HG03521 (cell line): Measurements from ENCODE around the gene MYL6.
"Not testable (repeated sequence)": the region's sequence is repeated elsewhere in the genome, so short reads cannot be mapped to it uniquely, and the experiment has no call there.

ENCODE experiments used
- ATAC-seq: cut with Tn5 transposase; IDR thresholded peaks from one replicate; pipeline ENCODE4 v1.9.1; 2021; ENCODE audit warnings: mild to moderate bottlenecking, moderate library complexity; ENCODE audit not compliant: unreplicated experiment

MYL6 gene

DNA sequence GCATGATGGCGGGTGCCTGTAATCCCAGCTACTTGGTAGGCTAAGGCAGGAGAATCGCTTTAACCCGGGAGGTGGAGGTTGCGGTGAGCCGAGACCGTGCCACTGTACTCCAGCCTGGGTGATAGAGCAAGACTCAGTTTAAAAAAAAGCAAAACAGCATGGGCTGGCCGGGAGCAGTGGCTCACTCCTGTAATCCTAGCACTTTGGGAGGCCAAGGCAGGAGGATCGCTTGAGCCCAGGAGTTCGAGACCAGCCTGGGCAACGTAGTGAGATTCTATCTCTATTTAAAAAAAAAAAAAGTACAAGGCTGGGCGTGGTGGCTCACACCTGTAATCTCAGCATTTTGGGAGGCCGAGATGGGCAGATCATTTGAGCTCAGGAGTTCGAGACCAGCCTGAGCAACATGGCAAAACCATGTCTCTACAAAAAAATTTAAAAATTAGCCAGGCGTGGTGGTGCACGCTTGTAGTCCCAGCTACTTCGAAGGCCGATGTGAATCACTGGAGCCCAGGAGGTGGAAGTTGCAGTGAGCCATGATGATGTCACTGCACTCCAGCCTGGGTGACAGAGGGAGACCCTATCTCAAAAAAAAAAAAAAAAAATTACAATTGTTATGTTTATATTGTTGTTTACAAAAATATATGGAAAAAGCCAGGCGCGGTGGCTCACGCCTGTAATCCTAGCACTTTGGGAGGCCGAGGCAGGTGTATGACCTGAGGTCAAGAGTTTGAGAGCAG, 1.5 kb upstream of the MYL6 start:
- not testable (repeated sequence) for ATAC-seq

DNA sequence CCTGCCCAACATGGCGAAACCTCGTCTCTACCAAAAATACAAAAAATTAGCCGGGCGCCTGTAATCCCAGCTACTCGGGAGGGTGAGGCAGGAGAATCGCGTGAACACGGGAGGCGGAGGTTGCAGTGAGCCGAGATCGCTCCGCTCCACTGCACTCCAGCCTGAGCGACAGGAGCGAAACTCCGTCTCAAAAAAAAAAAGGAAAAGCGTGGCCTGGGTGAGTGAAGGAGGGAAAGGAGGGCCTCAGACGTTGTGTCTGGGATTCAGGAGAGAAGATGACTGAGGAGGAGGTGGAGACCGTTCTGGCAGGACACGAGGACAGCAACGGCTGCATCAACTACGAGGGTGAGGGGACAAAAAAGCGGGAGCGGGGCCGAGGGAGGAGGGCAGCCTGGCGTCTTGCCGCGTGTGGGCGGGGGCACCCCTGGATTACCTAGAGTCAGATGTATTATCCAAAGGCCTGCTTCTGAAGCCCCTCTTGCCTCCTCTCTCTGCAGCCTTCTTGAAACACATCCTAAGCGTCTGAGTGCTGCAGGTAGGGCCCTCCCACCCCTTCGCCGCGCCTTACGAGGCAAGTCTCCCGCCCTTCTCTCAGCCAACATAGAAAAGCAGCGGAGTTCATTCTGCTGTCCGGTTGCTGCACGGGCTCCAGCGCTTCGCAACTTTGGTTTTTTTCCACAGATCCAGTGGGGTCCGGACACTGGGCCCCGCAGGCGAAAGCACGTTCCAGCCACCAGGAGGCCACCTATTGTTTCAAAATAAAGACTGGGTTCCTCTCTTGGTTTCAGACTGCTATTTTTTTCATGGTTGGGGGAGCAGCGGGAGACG, 744 bp upstream of the MYL6 start:
- ATAC-seq = peak; percentile 31

GRCh38 chr12:56158926-56159461, 835 bp downstream of the MYL6 start:
- ATAC-seq = no peak

DNA sequence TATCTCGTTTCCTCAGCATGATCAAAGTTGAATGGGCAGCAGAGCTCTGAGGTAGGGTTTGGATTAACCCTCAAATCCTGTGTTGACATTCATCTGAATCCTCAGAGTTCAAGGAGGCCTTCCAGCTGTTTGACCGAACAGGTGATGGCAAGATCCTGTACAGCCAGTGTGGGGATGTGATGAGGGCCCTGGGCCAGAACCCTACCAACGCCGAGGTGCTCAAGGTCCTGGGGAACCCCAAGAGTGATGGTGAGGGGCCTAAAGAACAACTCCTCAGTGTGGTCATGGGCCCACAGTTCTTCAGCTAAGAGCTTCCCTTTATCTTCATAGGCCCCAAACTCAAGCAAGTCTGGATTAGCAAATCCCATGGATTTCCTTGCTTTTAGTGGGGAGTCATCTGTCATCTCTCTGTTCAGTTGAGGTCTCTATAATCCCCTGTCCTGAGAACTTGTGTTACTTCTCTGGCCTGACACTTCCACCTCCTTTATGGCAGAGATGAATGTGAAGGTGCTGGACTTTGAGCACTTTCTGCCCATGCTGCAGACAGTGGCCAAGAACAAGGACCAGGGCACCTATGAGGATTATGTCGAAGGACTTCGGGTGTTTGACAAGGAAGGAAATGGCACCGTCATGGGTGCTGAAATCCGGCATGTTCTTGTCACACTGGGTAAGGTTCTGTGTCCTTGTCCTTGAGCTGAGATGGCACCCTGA, 1.5 kb downstream of the MYL6 start:
- no peak for ATAC-seq

- ATAC-seq = no peak
These were observed 2.1 kb downstream of the MYL6 start for GRCh38 chr12:56160193-56160763.

DNA sequence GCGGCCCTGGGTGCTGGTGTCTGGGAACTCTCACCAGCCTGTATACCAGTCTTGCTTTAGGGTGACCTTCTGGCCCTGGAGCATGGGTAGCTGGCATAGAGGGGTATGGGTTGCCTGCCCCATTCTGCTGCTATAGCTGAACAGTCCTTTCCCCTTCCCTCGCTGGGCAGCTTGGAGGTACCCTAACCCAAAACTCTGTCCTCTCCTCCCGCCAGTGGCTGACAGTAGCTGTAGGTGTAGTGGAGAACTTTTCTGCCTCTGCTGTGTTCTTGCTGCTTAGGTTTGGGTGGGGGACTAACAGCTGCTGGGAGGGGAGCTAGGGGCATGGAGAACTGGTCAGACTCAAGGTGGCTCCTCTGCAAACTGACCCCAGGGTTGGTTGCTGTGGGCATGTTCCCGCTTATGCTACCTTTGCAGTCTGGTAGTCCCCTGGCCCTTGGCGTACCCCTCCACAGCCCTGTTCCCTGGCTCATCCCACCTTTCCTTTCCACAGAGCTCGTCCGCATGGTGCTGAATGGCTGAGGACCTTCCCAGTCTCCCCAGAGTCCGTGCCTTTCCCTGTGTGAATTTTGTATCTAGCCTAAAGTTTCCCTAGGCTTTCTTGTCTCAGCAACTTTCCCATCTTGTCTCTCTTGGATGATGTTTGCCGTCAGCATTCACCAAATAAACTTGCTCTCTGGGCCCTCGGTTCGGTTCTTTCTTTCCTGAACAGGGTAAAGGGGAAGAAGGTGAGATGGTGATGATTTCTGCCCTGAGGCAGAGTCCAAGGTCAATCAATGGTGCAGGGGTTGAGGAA, 2.9 kb downstream of the MYL6 start:
- ATAC-seq = no peak

- no peak for ATAC-seq
These were observed 3.7 kb downstream of the MYL6 start for GRCh38 chr12:56161690-56162351.

DNA sequence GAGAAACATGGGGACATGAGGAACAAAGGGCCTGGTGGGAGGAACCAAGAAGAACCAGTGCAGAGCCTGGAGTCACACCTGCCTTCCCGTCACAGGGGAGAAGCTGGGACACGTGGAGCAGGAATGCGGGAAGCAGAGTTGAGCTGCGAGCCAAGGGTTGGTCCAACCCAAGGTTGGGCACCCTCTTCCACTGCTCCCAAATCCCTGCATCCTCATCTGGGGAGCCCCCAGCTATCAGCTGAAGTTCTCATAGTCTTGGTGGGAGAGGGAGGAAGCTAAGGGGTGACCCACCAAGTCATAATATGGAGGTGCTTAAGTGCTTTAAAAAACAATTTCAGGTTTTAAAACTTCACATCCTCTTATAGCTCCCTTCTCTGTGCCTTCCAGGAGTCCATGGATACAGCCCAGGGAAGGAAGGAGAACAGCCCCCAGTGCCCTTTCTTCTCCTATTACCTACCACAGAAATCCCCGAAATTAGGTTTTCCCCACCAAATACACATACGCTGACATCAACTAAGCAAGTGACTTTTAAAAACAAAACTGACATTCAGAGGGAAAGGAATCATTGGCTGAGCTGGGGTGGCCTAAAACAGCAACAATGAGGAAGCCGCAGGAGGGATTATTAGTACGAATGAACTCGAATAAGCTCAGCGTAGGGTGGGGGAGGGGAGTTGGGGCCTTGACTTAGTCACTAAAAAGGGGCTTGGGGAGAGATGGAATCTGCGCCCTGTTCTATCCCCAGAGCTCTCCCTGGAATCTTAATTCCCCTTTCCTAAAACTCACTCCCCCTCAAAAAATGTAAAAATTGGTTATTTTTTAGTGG, 4.5 kb downstream of the MYL6 start:
- ATAC-seq = no peak

GRCh38 chr12:56163533-56164344, 5.6 kb downstream of the MYL6 start:
- no peak for ATAC-seq

GRCh38 chr12:56164345-56164729, 6.2 kb downstream of the MYL6 start:
- ATAC-seq = no peak

DNA sequence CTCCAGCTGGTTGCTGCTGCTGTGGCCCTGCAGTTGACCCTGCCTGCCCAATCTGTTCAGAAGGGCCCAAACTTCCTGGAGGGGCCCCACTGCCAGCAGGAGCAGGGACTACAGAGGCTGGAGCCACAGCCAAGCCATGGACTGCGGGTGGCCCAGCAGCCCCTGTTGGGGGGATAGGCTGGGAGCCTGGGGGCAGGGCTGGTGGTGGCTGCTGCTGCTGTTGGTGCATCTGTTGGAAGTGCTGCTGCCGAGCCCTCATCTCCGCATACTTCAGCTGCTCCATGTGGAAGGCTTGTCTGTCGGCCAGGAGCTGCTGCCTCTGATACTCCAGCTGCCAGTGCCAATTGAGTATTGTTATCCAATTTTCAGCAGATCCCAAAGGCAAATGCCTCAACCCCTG, 7.2 kb downstream of the MYL6 start:
- ATAC-seq = no peak

GRCh38 chr12:56169229-56169759, 11.1 kb downstream of the MYL6 start:
- no peak for ATAC-seq

DNA sequence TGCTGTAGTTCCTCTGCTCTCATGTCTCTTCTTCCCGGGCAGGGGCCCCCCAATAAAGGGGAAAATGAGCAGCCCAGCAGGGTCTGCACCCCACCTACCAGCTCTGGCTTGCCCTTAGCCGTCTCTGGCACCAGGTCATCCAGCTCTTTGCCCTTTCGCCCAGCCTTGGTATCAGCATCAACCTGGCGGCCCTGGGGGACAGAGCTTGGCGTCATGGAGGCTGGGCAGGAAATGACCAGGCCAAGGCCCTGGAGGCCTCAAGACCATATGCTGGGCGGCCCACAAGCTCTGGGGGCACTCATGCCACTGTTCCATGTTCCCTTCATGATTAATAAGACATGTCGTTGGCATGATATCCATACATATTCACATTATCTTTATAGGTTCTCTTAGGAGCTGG, 14.7 kb downstream of the MYL6 start:
- no peak for ATAC-seq

GRCh38 chr12:56178347-56178746, 20.2 kb downstream of the MYL6 start:
- no peak for ATAC-seq

- no peak for ATAC-seq
These were observed 28.8 kb downstream of the MYL6 start for GRCh38 chr12:56186957-56187356.

DNA sequence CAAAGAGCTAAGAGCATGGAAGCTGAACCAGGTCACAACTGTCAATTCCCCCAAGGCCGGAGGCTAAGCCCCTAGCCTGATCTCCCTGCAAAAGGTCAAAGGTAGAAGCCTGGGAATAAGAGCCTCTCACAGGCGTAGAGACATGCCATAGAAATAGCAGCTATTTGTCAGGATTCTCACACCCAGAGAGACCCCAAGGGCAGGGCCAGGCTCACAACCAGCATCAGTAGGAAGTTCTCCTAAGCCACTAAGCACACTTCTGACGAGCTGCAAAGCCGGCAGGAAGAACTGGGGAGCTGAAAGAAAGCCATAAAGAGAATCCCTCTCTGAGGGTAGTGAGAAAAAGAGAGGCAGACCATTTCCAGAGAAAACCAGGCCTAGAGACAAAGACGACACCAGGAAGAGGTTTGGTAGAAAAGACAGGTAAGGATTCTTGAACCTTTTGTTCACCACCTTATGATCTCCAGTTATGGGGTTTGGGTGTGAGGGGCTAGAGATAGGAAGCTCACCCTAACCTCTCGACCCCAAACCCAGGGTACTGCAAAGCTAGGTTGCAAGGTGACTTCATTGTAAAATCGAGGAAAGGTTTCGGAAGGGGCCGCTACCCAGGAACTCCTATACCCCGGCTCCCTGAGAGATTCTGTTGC, 30.1 kb downstream of the MYL6 start:
- no peak for ATAC-seq

- peak; percentile 2 for ATAC-seq
These were observed 30.6 kb downstream of the MYL6 start for GRCh38 chr12:56188778-56189098.
